SK-N-SH (cell line): ENCODE results near the gene PLCB1. TPM values are rescaled to one million over a fixed set of nuclear protein-coding genes. Genes with fewer than 3 reads are reported as not detected.

Experiments
- CTCF ChIA-PET: fragments of 300-600, 350-600 bp; formaldehyde crosslinking; extraction: SDS; loops from one replicate; lab custom pipeline; 2021; lab: Yijun Ruan, JAX
- POLR2A ChIA-PET: fragments of 350-600 bp; sonication (Branson Sonifier 250); formaldehyde crosslinking; extraction: SDS; loops from one replicate; lab custom pipeline; 2020; ENCODE audit warnings: antibody characterized with exemption, inconsistent platforms; lab: Yijun Ruan, JAX
- DNase-seq: peaks from one replicate; pipeline ENCODE4 v3.0.0; 2012
- H2AFZ ChIP-seq: fragments of 200-600 bp; sonication (generic); 2 replicates; pipeline ENCODE4 v1.8.1; 2016; ENCODE audit warnings: antibody characterized with exemption, mild to moderate bottlenecking, low read depth
- H3F3A ChIP-seq: fragments of 200-600 bp; sonication (generic); replicated peaks from 2 replicates; pipeline ENCODE3; 2016; ENCODE audit warnings: antibody characterized with exemption, mild to moderate bottlenecking; ENCODE audit not compliant: insufficient read depth
- H3K27ac ChIP-seq, 2 experiments: fragments of 200-500 bp in 1 of 2; fragments of 200-600 bp in 1 of 2; sonication (Bioruptor generic) in 1 of 2; sonication (generic), shearing (Covaris generic) in 1 of 2; 2 replicates each; pipeline versions ENCODE4 v1.5.1 to v1.6.1; 2014 to 2016; ENCODE audit warnings: low read depth in 2 of 2, inconsistent platforms in 1 of 2, low read length in 1 of 2, mild to moderate bottlenecking in 1 of 2, mixed read lengths in 1 of 2
- H3K27me3 ChIP-seq: fragments of 200-600 bp; sonication (generic), shearing (Covaris generic); 2 replicates; pipeline ENCODE4 v1.6.1; 2016; ENCODE audit warnings: mixed run types; ENCODE audit not compliant: insufficient read depth
- H3K36me3 ChIP-seq, 2 experiments: fragments of 200-500 bp in 1 of 2; fragments of 200-600 bp in 1 of 2; sonication (Bioruptor generic) in 1 of 2; sonication (generic) in 1 of 2; replicated peaks in 1 of 2; 2 replicates each; pipeline versions ENCODE3 to v1.5.1; 2014 to 2016; ENCODE audit warnings: low read length in 1 of 2, mild to moderate bottlenecking in 1 of 2; ENCODE audit not compliant: insufficient read depth in 2 of 2, control insufficient read depth in 1 of 2
- H3K4me1 ChIP-seq, 2 experiments: fragments of 200-500 bp in 1 of 2; fragments of 200-600 bp in 1 of 2; sonication (Bioruptor generic) in 1 of 2; sonication (generic), shearing (Covaris generic) in 1 of 2; 2 replicates each; pipeline versions ENCODE4 v1.5.1 to v1.6.1; 2014 to 2016; ENCODE audit warnings: low read depth in 1 of 2, low read length in 1 of 2, mixed run types in 1 of 2; ENCODE audit not compliant: insufficient read depth in 2 of 2, control insufficient read depth in 1 of 2
- H3K4me2 ChIP-seq: fragments of 200-600 bp; sonication (generic), shearing (Covaris generic); 2 replicates; pipeline ENCODE4 v1.6.1; 2017; ENCODE audit warnings: mixed run types
- H3K4me3 ChIP-seq, 2 experiments: fragments of 200-500 bp in 1 of 2; fragments of 200-600 bp in 1 of 2; sonication (Bioruptor generic) in 1 of 2; sonication (generic), shearing (Covaris generic) in 1 of 2; 2 replicates each; pipeline versions ENCODE4 v1.5.1 to v1.8.1; 2014 to 2016; ENCODE audit warnings: low read depth in 2 of 2, inconsistent platforms in 1 of 2, low read length in 1 of 2, mild to moderate bottlenecking in 1 of 2, mixed read lengths in 1 of 2, moderate library complexity in 1 of 2
- H3K79me2 ChIP-seq: fragments of 200-600 bp; sonication (generic); 2 replicates; pipeline ENCODE4 v1.8.1; 2017; ENCODE audit warnings: mild to moderate bottlenecking; ENCODE audit not compliant: insufficient read depth
- H3K9ac ChIP-seq: fragments of 200-600 bp; sonication (generic); 2 replicates; pipeline ENCODE4 v1.6.1; 2017; ENCODE audit warnings: mixed run types
- H3K9me2 ChIP-seq: fragments of 200-600 bp; sonication (generic); 2 replicates; pipeline ENCODE4 v1.6.1; 2017; ENCODE audit warnings: mixed run types
- H3K9me3 ChIP-seq: fragments of 200-600 bp; sonication (generic); 2 replicates; pipeline ENCODE4 v1.6.1; 2017; ENCODE audit warnings: mixed run types, mild to moderate bottlenecking, moderate library complexity
- H4K20me1 ChIP-seq: fragments of 200-600 bp; sonication (generic); 2 replicates; pipeline ENCODE4 v1.6.1; 2017; ENCODE audit warnings: mild to moderate bottlenecking, mixed run types; ENCODE audit not compliant: insufficient read depth
- ELF1 ChIP-seq: IDR thresholded peaks from 2 replicates; pipeline ENCODE4 v1.4.0; 2012
- EP300 ChIP-seq, 2 experiments: IDR thresholded peaks; 2 replicates each; pipeline versions ENCODE4 v1.4.0 to v1.6.1; 2012; ENCODE audit warnings: borderline replicate concordance in 1 of 2, low read depth in 1 of 2, low read length in 1 of 2
- EZH2phosphoT487 ChIP-seq: fragments of 200-600 bp; sonication (generic); IDR thresholded peaks from 2 replicates; pipeline ENCODE4 v1.6.1; 2017; ENCODE audit warnings: low read depth, mixed run types, mild to moderate bottlenecking, antibody characterized with exemption, moderate library complexity, borderline replicate concordance
- FOXM1 ChIP-seq: IDR thresholded peaks from 2 replicates; pipeline ENCODE4 v1.4.0; 2012; ENCODE audit warnings: low read depth, mild to moderate bottlenecking
- GABPA ChIP-seq: IDR thresholded peaks from 2 replicates; pipeline ENCODE4 v1.4.0; 2012; ENCODE audit warnings: low read depth, mild to moderate bottlenecking
- IRF3 ChIP-seq: fragments of 150-350 bp; IDR thresholded peaks from 2 replicates; pipeline ENCODE4 v1.6.1; 2016; ENCODE audit warnings: mild to moderate bottlenecking, low read depth, low read length
- JUND ChIP-seq: IDR thresholded peaks from 2 replicates; pipeline ENCODE4 v1.4.0; 2012
- MAX ChIP-seq: IDR thresholded peaks from 2 replicates; pipeline ENCODE4 v1.4.0; 2012; ENCODE audit warnings: low read depth
- NFIC ChIP-seq: IDR thresholded peaks from 2 replicates; pipeline ENCODE4 v1.4.0; 2012; ENCODE audit warnings: borderline replicate concordance
- PBX3 ChIP-seq: IDR thresholded peaks from 2 replicates; pipeline ENCODE4; 2012
- POLR2AphosphoS5 ChIP-seq: IDR thresholded peaks from 2 replicates; pipeline ENCODE4 v1.6.1; 2012; ENCODE audit warnings: low read depth, low read length
- RCOR1 ChIP-seq: fragments of 150-350 bp; IDR thresholded peaks from 2 replicates; pipeline ENCODE4 v1.6.1; 2017; ENCODE audit warnings: antibody characterized with exemption, low read length
- RXRA ChIP-seq: IDR thresholded peaks from 2 replicates; pipeline ENCODE4 v1.4.0; 2012; ENCODE audit warnings: low read depth, mild to moderate bottlenecking, borderline replicate concordance
- SMC3 ChIP-seq: IDR thresholded peaks from 2 replicates; pipeline ENCODE4 v1.6.1; 2012; ENCODE audit warnings: low read depth, low read length, improper control_type of control experiment
- TAF1 ChIP-seq: IDR thresholded peaks from 2 replicates; pipeline ENCODE4 v1.6.1; 2012; ENCODE audit warnings: low read depth, mild to moderate bottlenecking, low read length, moderate library complexity, borderline replicate concordance
- TCF12 ChIP-seq: IDR thresholded peaks from 2 replicates; pipeline ENCODE4 v1.4.0; 2012
- TEAD4 ChIP-seq: IDR thresholded peaks from 2 replicates; pipeline ENCODE4 v1.4.0; 2012; ENCODE audit warnings: mild to moderate bottlenecking, borderline replicate concordance; ENCODE audit not compliant: insufficient read depth
- USF1 ChIP-seq: IDR thresholded peaks from 2 replicates; pipeline ENCODE4 v1.4.0; 2012; ENCODE audit warnings: low read depth, borderline replicate concordance
- YY1 ChIP-seq: IDR thresholded peaks from 2 replicates; pipeline ENCODE4 v1.4.0; 2012; ENCODE audit warnings: low read depth, mild to moderate bottlenecking
- ZBTB33 ChIP-seq: IDR thresholded peaks from 2 replicates; pipeline ENCODE4 v1.4.0; 2012; ENCODE audit warnings: low read depth, borderline replicate concordance
- WGBS: methylation state at CpG from one replicate; pipeline ENCODE4 v1.1.6; 2017; ENCODE audit warnings: low lambda C conversion rate; 5-methylcytosine and 5-hydroxymethylcytosine counted together
- polyA plus RNA-seq, 3 experiments: library from polyadenylated mRNA; depleted of rRNA; stranded (reverse); fragments of >200 nt; gene quantifications; 2 replicates each; pipeline ENCODE4 v1.2.3, GENCODE V29; 2012

The PLCB1 gene
- polyA plus RNA-seq, 1 of the 3 experiments (the other 2 are of a cell fraction): 10.5 TPM

- no peak for TF ChIP-seq TEAD4
- TF ChIP-seq EZH2phosphoT487: no peak
- no peak for TF ChIP-seq TAF1
- no peak for TF ChIP-seq EP300 (IDR thresholded peaks at IDR 0.05; ENCODE audit: borderline replicate concordance in 1 of 2, low read depth in 1 of 2, low read length in 1 of 2)
- no peak for TF ChIP-seq POLR2AphosphoS5
- no peak for TF ChIP-seq NFIC
Measured at GRCh38 chr20:8364734-8365078, 232.6 kb downstream of the PLCB1 start (continued).

- Histone ChIP-seq H3K36me3 (no peaks in the 10 kb centered on the region), H3K4me1 (peaks cover 0 to 6% of the 10 kb centered on the region in 2 experiments; a peak in 2 of 4 replicates), H4K20me1 (peaks cover 7% of the 10 kb centered on the region; the same call in 1 of the 2 replicates), H3K9me3 (no peaks in the 10 kb centered on the region), H3F3A (peaks cover 18% of the 10 kb centered on the region), H3K27ac (no peak overlapping the region), H3K79me2 (peaks cover 11% of the 10 kb centered on the region), H3K4me3 (no peak overlapping the region), H2AFZ (no peak overlapping the region), H3K9me2 (no peaks in the 10 kb centered on the region), H3K27me3 (no peaks in the 10 kb centered on the region), H3K9ac (no peak overlapping the region), H3K4me2 (no peak overlapping the region)
- POLR2A ChIA-PET: no interaction called here
- no peak for DNase-seq
- CTCF ChIA-PET: no interaction called here
- no peak for TF ChIP-seq TCF12
Measured at GRCh38 chr20:8365634-8366033, 233.6 kb downstream of the PLCB1 start.

- CTCF ChIA-PET: no interaction called here
Measured at GRCh38 chr20:8366303-8366923, 234.3 kb downstream of the PLCB1 start.

More at GRCh38 chr20:8366303-8366923, 234.3 kb downstream of the PLCB1 start:
- Histone ChIP-seq H3K27me3 (no peaks in the 10 kb centered on the region), H3K79me2 (peaks cover 11% of the 10 kb centered on the region), H3K27ac (no peak overlapping the region), H2AFZ (no peak overlapping the region), H3K9me2 (no peaks in the 10 kb centered on the region), H3K4me3 (no peak overlapping the region), H3F3A (peaks cover 10% of the 10 kb centered on the region), H3K9ac (no peak overlapping the region), H3K4me1 (peaks cover 0 to 3% of the 10 kb centered on the region in 2 experiments; a peak in 1 of 4 replicates), H3K36me3 (no peaks in the 10 kb centered on the region), H3K9me3 (no peaks in the 10 kb centered on the region), H4K20me1 (peaks cover 2% of the 10 kb centered on the region; the same call in 1 of the 2 replicates), H3K4me2 (no peak overlapping the region)
- POLR2A ChIA-PET: no interaction called here
- no peak for DNase-seq
- WGBS: 66% methylated on average over 5 of the region's 5 CpGs
- TF ChIP-seq FOXM1 (no peak), JUND (no peak), TCF12 (no peak), USF1 (no peak), ZBTB33 (no peak), YY1 (no peak), IRF3 (no peak), MAX (no peak), PBX3 (no peak), TEAD4 (no peak), RXRA (no peak), RCOR1 (no peak), ELF1 (no peak), SMC3 (no peak), GABPA (no peak)
